Stimulated activated memory B cell treated with anti-CD40 and anti-IgM and Interleukin-4, amounts not matched to agents 10 μg/mL and 1 μg/mL and 100 μg/mL, for 72 hours (primary cell): ENCODE measurements around the gene SUPT5H.
"Not testable (repeated sequence)": the region's sequence is repeated elsewhere in the genome, so short reads cannot be mapped to it uniquely, and the experiment has no call there.

ENCODE experiments used
- ATAC-seq: fragments of 150-1000 bp; cut with Tn5 transposase; 2 replicates; pipeline ENCODE4 v1.10.0; 2021
- H3K27ac Mint-ChIP-seq: one replicate; pipeline ENCODE4 v1.8.0; 2022; ENCODE audit warnings: mild to moderate bottlenecking, mixed read lengths
- H3K27me3 Mint-ChIP-seq: one replicate; pipeline ENCODE4 v1.8.0; 2022; ENCODE audit warnings: mixed read lengths
- H3K36me3 Mint-ChIP-seq: one replicate; pipeline ENCODE4 v1.8.0; 2022; ENCODE audit warnings: mixed read lengths
- H3K4me1 Mint-ChIP-seq: one replicate; pipeline ENCODE4 v1.8.0; 2022; ENCODE audit warnings: mixed read lengths
- H3K4me3 Mint-ChIP-seq: one replicate; pipeline ENCODE4 v1.8.0; 2022; ENCODE audit warnings: mild to moderate bottlenecking, moderate library complexity, mixed read lengths
- H3K9me3 Mint-ChIP-seq: one replicate; pipeline ENCODE4 v1.8.0; 2022; ENCODE audit warnings: mixed read lengths

SUPT5H gene

DNA sequence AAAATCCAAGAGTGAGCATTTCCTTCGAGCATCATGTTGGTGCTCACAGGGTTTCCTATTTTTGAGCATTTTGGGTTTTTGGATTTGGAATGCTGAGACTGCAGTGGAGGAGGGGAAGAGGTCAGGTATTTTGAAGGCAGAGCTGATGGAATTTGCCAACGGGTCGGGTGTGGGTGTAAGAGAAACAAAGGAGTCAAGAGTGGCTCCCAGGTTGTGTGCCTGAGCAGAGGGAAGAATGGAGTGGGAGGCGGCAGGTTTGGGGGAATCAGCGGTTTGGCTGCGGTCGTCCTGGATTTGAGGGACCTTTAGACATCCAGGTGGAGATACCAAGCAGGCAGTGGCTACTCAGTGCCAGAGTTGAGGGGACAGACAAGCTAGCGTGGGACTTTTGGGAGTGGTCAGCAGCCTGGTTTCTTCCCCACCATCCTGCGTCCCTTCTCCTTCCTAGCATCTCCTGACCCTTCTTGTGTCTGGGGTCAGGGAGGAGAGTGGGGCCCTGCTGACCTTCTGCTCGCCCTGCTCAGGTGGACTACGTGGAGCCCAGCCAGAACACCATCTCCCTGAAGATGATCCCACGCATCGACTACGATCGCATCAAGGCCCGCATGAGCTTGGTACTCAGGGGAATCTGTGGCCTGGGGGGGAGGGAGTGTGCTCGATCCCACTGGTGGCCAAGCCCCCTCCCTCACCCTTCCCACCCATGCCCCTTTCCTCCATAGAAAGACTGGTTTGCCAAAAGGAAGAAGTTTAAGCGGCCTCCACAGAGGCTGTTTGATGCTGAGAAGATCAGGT, 20.8 kb downstream of the SUPT5H start:
- ATAC-seq: no peak
- Mint-ChIP-seq H3K4me3 (no peak overlapping the region), H3K27me3 (no peaks in the 10 kb centered on the region), H3K27ac (no peak overlapping the region), H3K9me3 (no peaks in the 10 kb centered on the region), H3K4me1 (peaks cover 9% of the 10 kb centered on the region), H3K36me3 (peaks cover 67% of the 10 kb centered on the region)

DNA sequence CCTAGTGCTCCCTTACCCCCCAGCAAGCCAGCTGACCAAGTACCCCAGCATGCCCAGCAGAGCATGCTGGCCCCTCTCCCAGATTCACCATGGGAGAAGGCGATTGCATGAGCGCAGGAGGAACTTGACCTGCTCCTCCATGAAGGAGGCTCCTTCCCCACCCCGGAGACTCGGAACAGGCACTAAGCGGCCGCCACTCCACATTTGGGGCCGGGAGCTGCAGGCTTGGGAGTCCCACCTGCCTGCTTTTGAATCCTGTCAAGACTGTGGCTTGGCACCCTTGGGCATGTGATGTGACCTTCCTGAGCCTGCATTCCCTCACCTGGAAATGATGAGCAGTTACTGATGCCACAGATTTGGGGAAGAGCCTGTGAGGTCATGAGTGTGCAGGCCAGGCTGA, 22.6 kb downstream of the SUPT5H start:
- peaks cover 76% of the 10 kb centered on the region for H3K36me3 Mint-ChIP-seq
- no peak for ATAC-seq
- H3K9me3 Mint-ChIP-seq: no peaks in the 10 kb centered on the region
- H3K4me1 Mint-ChIP-seq: peaks cover 19% of the 10 kb centered on the region
- H3K4me3 Mint-ChIP-seq: no peak overlapping the region
- no peaks in the 10 kb centered on the region for H3K27me3 Mint-ChIP-seq
- no peak overlapping the region for H3K27ac Mint-ChIP-seq

DNA sequence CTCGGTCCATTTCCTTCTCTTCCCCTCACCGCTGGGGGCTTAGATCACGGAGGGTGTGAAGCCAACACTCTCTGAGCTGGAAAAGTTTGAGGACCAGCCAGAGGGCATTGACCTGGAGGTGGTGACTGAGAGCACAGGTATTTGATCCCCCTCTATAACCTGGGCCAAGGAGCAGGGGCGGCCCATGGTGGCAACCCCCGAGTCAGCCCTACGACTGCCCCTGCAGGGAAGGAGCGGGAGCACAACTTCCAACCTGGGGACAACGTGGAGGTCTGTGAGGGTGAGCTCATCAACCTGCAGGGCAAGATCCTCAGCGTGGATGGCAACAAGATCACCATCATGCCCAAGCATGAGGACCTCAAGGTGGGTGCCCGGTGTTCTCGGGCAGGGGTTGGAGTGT, 23.7 kb downstream of the SUPT5H start:
- Mint-ChIP-seq H3K4me3 (no peak overlapping the region), H3K9me3 (no peaks in the 10 kb centered on the region), H3K4me1 (peaks cover 19% of the 10 kb centered on the region), H3K27me3 (no peaks in the 10 kb centered on the region), H3K27ac (no peak overlapping the region), H3K36me3 (peaks cover 80% of the 10 kb centered on the region)
- no peak for ATAC-seq

DNA sequence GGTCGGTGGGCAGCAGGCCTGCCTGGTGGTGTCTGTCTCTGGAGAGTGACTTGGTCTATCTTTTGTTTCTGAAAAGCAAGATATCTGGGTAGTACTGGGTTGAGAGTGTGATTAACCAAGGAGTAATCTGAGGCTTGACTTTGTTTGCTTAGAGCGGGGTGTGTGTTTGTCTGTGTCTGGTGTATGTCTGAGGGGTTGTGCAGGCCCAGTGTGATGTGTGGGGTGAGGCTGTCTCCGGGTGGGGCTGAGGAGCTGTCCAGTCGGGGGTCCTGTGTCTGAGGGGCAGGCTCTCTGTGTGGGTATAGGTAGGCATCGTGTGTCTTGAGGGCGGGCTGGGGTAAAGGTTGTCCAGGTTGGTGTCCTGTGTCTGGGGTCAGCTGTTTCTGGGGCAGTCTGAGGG, 24.2 kb downstream of the SUPT5H start:
- no peak overlapping the region for H3K27ac Mint-ChIP-seq
- H3K4me1 Mint-ChIP-seq: peaks cover 19% of the 10 kb centered on the region
- H3K27me3 Mint-ChIP-seq: no peaks in the 10 kb centered on the region
- no peaks in the 10 kb centered on the region for H3K9me3 Mint-ChIP-seq
- no peak for ATAC-seq
- H3K36me3 Mint-ChIP-seq: peaks cover 85% of the 10 kb centered on the region
- no peak overlapping the region for H3K4me3 Mint-ChIP-seq

DNA sequence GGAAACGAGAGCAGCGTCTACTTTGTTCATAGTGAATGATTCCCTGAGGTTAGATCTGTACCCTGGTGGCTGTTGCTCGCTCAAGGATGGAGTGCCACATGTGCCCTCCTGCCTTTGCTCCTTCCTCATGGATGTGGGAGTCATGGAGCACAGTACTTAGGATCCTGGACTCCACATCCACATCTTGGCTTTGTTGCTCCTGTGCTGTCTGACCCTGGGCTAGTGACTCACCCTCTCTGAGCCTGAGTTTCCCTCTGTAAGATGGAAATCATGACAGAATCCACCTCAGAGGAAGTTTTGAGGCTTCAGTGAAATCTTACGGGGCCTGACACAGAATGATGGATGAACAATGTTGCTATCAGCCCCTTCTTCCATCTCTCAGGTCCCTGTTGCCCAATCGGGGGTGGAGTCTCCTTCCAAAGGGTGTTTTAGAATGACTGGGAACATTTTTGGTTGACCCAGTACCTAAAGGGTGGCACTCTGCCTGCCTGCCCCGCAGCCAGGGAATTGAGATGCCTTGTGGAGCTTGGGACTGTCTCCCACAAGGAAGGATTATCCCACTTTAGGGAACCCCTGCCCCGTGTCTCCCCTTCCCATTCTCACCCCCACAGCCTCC, 25.4 kb downstream of the SUPT5H start:
- Mint-ChIP-seq H3K4me1 (peaks cover 19% of the 10 kb centered on the region), H3K36me3 (peaks cover 86% of the 10 kb centered on the region), H3K27ac (no peak overlapping the region), H3K27me3 (no peaks in the 10 kb centered on the region), H3K9me3 (no peaks in the 10 kb centered on the region), H3K4me3 (no peak overlapping the region)
- ATAC-seq: no peak

DNA sequence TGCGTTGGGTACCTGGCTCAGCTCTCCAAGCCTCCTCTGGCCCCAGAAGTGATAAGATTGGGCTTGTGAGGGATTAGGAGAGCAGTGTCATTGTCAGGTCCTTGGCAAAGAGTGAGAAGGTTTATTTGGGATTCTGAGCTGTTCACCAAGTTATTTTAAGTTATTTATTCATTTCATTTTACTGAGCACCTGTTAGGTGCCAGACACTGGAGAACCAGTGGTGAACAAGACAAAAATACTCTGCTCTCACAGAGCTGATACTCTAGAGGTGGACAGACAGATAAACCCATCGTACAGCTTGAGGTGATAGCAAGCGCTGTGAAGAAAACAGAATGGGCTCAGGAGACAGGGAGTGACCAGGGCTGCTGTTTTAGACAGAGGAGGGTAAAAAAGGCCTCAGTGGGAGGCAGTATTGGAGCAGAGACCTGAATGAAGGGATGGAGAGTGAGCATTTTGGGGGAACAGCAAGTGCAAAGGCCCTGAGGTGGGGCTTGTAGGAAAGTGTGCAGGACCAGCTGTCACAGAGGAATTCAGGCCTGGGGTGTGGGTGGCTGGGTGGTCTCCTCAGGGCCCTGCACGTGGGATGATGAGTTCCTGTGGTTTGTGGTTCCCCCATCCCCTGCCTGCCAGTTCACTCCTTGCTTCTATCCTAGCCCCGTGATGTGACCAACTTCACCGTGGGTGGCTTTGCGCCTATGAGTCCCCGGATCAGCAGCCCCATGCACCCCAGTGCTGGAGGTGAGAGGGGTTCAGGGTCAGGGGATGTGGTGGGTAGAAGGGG, 26.6 kb downstream of the SUPT5H start:
- peaks cover 88% of the 10 kb centered on the region for H3K36me3 Mint-ChIP-seq

DNA sequence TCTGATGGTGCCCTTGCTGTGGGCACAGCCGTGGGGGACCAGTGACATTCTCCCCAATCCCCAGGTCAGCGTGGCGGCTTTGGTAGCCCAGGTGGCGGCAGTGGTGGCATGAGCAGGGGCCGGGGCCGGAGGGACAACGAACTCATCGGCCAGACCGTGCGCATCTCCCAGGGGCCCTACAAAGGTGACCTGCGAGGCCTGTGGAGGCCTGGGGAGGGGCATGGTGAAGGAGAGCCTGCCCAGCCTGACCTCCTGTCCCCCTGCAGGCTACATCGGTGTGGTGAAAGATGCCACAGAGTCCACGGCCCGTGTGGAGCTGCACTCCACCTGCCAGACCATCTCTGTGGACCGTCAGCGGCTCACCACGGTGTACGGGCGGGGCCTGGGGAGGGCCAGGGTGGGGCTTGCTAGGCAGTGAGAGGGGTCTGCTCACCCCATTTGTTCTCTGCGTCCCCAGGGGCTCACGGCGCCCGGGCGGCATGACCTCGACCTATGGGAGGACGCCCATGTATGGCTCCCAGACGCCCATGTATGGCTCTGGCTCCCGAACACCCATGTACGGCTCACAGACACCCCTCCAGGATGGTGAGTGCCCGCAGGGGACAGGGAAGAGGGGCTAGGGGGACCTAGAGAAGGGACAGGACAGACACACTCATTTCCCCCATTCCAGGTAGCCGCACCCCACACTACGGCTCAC, 27.5 kb downstream of the SUPT5H start:
- Mint-ChIP-seq H3K27me3 (no peaks in the 10 kb centered on the region), H3K9me3 (no peaks in the 10 kb centered on the region), H3K4me3 (no peak overlapping the region), H3K36me3 (peaks cover 86% of the 10 kb centered on the region), H3K4me1 (peaks cover 19% of the 10 kb centered on the region), H3K27ac (no peak overlapping the region)
- no peak for ATAC-seq

More for the DNA sequence above, 26.6 kb downstream of the SUPT5H start:
- Mint-ChIP-seq H3K4me3 (no peak overlapping the region), H3K27me3 (no peaks in the 10 kb centered on the region), H3K9me3 (no peaks in the 10 kb centered on the region), H3K27ac (peak overlapping the region; percentile 18), H3K4me1 (peaks cover 19% of the 10 kb centered on the region)
- ATAC-seq: no peak

DNA sequence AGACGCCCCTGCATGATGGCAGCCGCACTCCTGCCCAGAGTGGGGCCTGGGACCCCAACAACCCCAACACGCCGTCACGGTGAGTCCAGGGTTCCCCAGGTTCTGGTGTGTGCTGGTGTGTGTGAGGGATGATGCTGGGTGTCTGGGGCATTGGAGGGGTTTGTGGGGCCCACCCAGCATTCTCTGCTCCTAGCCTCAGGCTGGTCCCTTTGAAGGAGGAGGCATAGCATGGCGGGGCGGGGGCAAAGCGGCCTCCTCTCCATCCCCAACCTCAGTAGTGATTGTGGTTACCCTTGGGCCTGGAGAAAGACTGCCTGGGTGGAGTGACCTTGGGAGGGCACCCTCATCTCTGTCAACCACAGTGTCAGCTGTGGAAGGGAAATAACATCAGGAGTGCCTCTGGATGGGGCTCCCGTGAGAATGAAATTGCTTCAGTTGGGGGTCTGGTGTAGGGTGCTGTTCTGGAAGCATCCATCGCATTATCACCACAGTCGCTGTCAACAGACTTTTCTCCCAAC, 28.1 kb downstream of the SUPT5H start:
- no peak for ATAC-seq
- Mint-ChIP-seq H3K4me1 (peaks cover 19% of the 10 kb centered on the region), H3K27me3 (no peaks in the 10 kb centered on the region), H3K27ac (no peak overlapping the region), H3K4me3 (no peak overlapping the region), H3K9me3 (no peaks in the 10 kb centered on the region), H3K36me3 (peaks cover 80% of the 10 kb centered on the region)

DNA sequence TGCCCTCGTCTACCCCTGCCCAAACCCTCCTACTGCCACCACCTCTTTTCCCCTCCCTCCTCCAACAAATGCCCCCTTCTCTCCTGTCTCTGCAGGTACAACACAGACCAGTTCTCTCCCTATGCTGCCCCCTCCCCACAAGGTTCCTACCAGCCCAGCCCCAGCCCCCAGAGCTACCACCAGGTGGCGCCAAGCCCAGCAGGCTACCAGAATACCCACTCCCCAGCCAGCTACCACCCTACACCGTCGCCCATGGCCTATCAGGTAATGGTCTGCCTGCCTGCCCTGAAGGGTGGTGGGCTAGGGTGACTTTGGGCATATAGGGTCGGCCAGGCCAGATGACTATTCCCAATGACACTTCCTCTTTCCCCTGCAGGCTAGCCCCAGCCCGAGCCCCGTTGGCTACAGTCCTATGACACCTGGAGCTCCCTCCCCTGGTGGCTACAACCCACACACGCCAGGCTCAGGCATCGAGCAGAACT, 28.8 kb downstream of the SUPT5H start:
- ATAC-seq: peak; percentile 79
- Mint-ChIP-seq H3K27me3 (no peaks in the 10 kb centered on the region), H3K36me3 (peaks cover 73% of the 10 kb centered on the region), H3K4me3 (no peak overlapping the region), H3K9me3 (no peaks in the 10 kb centered on the region), H3K4me1 (peaks cover 17% of the 10 kb centered on the region), H3K27ac (no peak overlapping the region)

DNA sequence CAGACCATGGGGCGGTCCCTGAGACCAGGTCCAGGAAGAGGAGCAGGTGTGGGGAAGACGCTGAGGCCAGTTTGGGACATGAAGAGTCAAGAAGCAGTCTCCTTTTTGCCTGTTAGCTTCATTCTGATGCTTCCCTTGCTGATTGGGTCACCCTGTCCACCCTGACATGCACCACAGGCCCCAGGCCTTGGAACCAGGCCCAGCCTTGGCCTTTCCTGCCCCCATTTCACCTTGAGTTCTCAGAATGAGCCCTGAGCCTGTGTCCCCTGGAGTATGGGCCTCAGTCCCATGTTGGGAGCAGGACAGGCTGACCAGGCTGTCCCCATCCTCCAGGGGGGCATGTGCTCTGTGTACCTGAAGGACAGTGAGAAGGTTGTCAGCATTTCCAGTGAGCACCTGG, 30.4 kb downstream of the SUPT5H start:
- Mint-ChIP-seq H3K4me3 (no peak overlapping the region), H3K27me3 (no peaks in the 10 kb centered on the region), H3K36me3 (peaks cover 57% of the 10 kb centered on the region), H3K9me3 (no peaks in the 10 kb centered on the region), H3K4me1 (peaks cover 22% of the 10 kb centered on the region), H3K27ac (no peak overlapping the region)
- ATAC-seq: no peak

DNA sequence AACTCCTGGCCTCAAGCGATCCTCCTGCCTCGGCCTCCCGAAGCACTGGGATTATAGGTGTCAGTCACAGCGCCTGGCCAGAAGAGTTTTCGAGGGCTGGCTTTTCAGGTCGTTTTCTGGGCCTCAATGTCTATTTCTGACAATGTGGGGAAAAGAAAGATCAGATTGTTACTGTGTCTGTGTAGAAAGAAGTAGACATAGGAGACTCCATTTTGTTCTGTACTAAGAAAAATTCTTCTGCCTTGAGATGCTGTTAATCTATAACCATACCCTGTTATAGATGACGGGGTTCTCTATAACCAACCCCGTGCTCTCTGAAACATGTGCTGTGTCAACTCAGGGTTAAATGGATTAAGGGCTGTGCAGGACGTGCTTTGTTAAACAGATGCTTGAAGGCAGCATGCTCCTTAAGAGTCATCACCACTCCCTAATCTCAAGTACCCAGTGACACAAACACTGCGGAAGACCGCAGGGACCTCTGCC, 34.0 kb downstream of the SUPT5H start:
- ATAC-seq, H3K27me3 Mint-ChIP-seq, H3K27ac Mint-ChIP-seq, H3K9me3 Mint-ChIP-seq: not testable (repeated sequence)
- peaks cover 24% of the 10 kb centered on the region for H3K4me1 Mint-ChIP-seq
- H3K4me3 Mint-ChIP-seq: peak overlapping the region; percentile 90
- peaks cover 41% of the 10 kb centered on the region for H3K36me3 Mint-ChIP-seq

DNA sequence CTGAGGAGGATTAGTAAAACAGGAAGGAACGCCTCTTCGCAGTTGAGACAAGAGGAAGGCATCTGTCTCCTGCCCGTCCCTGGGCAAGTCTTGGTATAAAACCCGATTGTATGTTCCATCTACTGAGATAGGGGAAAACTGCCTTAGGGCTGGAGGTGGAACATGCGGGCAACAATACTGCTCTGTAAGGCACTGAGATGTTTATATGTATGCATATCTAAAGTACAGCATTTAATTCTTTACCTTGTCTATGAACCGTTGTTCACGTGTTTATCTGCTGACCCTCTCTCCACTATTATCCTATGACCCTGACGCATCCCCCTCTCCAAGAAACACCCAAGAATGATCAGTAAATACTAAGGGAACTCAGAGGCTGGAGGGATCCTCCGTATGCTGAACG, 34.5 kb downstream of the SUPT5H start:
- Mint-ChIP-seq H3K36me3 (peaks cover 35% of the 10 kb centered on the region), H3K9me3 (no peaks in the 10 kb centered on the region), H3K4me3 (peak overlapping the region; percentile 90), H3K27me3 (no peaks in the 10 kb centered on the region), H3K4me1 (peaks cover 24% of the 10 kb centered on the region), H3K27ac (peak overlapping the region; percentile 91)
- no peak for ATAC-seq

DNA sequence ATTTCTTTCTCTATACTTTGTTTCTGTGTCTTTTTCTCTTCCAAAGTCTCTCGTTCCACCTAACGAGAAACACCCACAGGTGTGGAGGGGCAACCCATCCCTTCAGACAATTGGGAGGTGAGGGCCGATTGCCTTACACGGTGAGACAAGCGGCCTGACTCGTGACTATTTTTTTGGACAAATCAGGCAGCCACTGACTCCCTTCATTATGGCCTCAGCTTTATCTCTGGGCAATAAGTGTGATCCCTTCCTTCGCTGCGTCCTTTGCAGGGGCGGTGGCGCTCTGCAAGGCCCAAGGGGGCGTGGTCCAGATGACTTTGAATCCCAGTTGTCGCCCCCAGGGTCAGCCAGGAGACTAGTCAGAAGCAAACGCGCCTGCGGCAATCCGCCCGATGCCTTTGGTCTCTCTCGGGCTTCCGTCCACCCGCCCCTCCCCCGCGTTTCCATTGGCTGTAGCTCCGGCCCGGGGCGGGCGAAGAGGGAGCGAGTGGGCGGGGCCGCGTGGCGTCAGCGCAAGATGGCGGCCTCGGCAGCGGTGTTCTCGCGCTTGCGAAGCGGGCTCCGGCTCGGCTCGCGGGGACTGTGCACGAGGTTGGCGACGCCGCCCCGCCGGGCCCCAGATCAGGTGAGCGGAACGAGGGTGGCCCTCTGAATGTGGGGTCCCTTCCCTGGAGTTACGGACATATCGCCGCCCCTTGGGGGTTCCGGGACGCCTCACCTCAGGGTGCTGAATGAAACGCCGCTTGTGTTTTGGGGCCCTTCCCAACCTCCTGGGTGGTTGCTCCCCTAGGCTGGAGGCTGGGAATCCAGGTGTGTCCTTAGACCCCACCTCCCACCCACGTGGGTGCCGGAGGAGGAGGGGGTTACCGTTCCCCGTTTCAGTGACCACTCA, 35.2 kb downstream of the SUPT5H start, which contains the start of gene TIMM50:
Gene TIMM50 (plus strand): TSS at position 502 of the 892 bp plus-strand sequence. CDS start 16 bp downstream, at position 518.
- H3K27ac Mint-ChIP-seq: peak within 1 kb of the TSS; percentile 91
- H3K4me1 Mint-ChIP-seq: peaks cover 24% of the 10 kb centered on the region
- peaks cover 32% of the 10 kb centered on the region for H3K36me3 Mint-ChIP-seq

DNA sequence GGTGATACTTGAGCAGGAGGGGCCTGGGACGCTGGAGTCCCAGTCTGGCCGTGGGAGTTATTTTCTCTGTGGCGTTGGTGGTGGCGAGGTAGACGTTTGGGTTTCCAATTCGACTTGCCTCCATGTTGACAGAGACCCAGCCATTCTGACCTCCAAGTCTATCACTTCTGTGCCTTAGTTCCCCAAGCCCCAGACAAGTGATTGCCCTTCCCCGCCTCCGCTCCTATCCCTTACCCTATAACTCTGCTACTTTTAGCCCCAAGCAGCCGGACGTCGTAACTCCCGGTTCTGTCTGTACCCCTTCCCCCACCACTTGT, 35.8 kb downstream of the SUPT5H start:
- no peaks in the 10 kb centered on the region for H3K9me3 Mint-ChIP-seq
- peaks cover 30% of the 10 kb centered on the region for H3K36me3 Mint-ChIP-seq
- peak overlapping the region; percentile 91 for H3K27ac Mint-ChIP-seq
- H3K4me3 Mint-ChIP-seq: peak overlapping the region; percentile 90
- ATAC-seq: no peak
- peaks cover 24% of the 10 kb centered on the region for H3K4me1 Mint-ChIP-seq
- no peaks in the 10 kb centered on the region for H3K27me3 Mint-ChIP-seq

More for the DNA sequence above, 35.2 kb downstream of the SUPT5H start, which contains the start of gene TIMM50:
- Mint-ChIP-seq H3K9me3 (no peaks in the 10 kb centered on the region), H3K4me3 (peak within 1 kb of the TSS; percentile 90), H3K27me3 (no peaks in the 10 kb centered on the region)
- peak; percentile 98 for ATAC-seq
